KBM-7 (cell line): ENCODE data around the gene CNOT4.
A peak's percentile ranks its signal among the peaks of the same experiment; 100 is the strongest.

Experiments
- DNase-seq: peaks from one replicate; pipeline ENCODE4 v3.0.0-alpha.2; 2015
- in situ Hi-C: fragments of 300-500 bp; cut with MboI; formaldehyde crosslinking; loops from 2 replicates; pipeline ENCODE4 v1.14.3; 2020; ENCODE audit warnings: low sequenced_read_pairs, low pct_unique_long_range_greater_than_20kb, mixed read lengths

Gene CNOT4, protein sequence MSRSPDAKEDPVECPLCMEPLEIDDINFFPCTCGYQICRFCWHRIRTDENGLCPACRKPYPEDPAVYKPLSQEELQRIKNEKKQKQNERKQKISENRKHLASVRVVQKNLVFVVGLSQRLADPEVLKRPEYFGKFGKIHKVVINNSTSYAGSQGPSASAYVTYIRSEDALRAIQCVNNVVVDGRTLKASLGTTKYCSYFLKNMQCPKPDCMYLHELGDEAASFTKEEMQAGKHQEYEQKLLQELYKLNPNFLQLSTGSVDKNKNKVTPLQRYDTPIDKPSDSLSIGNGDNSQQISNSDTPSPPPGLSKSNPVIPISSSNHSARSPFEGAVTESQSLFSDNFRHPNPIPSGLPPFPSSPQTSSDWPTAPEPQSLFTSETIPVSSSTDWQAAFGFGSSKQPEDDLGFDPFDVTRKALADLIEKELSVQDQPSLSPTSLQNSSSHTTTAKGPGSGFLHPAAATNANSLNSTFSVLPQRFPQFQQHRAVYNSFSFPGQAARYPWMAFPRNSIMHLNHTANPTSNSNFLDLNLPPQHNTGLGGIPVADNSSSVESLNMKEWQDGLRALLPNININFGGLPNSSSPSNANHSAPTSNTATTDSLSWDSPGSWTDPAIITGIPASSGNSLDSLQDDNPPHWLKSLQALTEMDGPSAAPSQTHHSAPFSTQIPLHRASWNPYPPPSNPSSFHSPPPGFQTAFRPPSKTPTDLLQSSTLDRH

GRCh38 chr7:135509839-135510591 lies at the start of gene CNOT4:
Gene CNOT4, minus strand, starts transcription at chr7:135510102. Its CDS starts 71,771 bp downstream, at chr7:135438331.
- peak; percentile 94 for DNase-seq
- in situ Hi-C loops = no loop called here

DNA sequence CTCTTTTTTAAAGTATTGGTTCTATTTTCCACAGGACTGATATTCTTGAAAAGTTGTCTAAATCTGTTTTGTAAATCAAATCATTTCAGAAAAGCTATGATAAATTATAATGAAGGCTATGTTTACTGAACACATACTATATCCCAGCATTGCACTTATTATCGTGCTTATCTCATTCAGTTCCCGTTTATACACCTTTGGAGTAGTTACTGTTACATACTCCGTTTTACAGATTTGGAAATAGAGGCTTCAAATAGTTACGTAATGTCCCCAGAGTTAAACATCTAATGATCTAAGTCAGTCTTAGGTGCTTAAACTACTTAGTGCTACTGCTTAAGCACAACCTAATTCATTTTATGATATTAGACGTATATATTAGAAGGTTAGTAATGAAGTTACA lies 49.0 kb upstream of the CNOT4 start:
- in situ Hi-C loops = no loop called here
- no peak for DNase-seq

GRCh38 chr7:135558337-135558767 lies 48.5 kb upstream of the CNOT4 start:
- DNase-seq = peak; percentile 85
- in situ Hi-C loops = no loop called here

GRCh38 chr7:135557455-135558336 lies 47.8 kb upstream of the CNOT4 start, which contains the start of gene NUP205:
Gene NUP205, plus strand, starts transcription at chr7:135557917. Its CDS starts 28 bp downstream, at chr7:135557945.
- in situ Hi-C loops = no loop called here
- peak; percentile 94 for DNase-seq

DNA sequence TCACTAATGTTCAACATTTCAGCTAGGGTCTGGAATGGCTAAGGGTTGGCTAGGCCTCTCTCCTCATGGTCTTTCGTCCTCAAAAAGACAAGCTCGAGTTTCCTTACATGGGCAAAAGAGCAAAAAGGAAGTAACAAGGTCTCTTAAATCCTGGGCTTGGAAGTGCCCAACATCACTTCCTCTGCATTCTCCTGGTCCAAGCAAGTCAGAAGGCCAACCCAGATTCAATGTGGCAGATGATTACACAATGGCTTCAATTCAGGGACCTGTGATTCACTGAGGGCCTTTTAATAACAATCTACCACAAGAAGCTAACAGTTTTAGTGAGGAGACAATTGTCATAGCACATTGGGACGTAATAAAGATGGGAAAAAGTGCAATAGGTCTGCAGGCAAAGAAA lies 43.4 kb upstream of the CNOT4 start:
- in situ Hi-C loops = no loop called here
- peak; percentile 23 for DNase-seq

DNA sequence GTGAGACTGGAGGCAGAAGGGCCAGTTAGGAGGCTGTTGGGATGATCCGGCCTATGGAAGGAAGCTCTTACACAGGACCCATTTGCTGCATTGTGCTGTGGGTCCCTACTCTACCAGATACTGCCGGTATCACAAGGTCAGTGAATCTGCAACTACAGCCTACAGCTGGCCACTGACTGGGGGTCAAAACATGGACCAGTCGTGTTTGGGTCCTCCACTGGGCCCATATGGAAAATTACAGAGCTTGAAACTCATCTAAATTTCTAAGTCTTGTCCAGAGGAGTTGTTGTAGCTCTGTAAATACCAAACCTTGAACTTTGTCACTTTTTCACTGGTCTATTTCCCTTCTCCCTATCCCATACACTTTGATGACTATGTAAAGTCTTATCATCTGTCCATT lies 42.2 kb upstream of the CNOT4 start:
- in situ Hi-C loops = no loop called here

DNA sequence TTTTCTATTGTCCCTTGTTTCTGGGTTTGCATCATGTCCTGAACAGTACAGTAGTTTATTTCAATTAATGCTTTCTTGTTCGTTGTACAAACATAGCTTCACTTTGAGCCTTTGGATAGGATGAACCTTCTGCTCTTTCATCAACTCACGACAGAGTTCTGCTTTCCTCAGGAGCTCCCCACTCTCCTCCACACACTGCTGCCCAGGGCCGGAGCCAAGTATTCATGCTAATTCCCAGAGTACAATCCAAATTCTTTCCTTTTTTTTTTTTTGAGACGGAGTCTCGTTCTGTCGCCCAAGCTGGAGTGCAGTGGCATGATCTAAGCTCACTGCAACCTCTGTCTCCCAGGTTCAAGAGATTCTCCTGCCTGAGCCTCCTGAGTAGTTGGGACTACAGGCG lies 40.3 kb upstream of the CNOT4 start:
- in situ Hi-C loops = no loop called here
- DNase-seq = no peak

More for the DNA sequence above, 42.2 kb upstream of the CNOT4 start:
- no peak for DNase-seq

DNA sequence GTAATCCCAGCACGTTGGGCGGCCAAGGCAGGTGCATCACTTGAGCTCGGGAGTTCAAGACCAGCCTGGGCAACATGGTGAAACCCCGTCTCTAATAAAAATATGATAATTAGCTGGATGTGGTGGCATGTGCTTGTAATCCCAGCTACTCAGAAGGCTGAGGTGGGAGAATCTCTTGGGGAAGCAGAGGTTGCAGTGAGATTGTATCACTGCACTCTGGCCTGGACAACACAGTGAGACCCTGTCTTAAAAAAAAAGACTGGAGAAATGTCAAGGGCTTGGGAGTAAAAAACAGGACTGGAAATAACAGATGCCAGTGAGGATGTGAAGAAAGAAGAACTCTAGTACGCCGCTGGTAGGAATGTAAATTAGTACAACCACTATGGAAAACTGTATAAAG lies 31.1 kb upstream of the CNOT4 start:
- no peak for DNase-seq
- in situ Hi-C loops = no loop called here

DNA sequence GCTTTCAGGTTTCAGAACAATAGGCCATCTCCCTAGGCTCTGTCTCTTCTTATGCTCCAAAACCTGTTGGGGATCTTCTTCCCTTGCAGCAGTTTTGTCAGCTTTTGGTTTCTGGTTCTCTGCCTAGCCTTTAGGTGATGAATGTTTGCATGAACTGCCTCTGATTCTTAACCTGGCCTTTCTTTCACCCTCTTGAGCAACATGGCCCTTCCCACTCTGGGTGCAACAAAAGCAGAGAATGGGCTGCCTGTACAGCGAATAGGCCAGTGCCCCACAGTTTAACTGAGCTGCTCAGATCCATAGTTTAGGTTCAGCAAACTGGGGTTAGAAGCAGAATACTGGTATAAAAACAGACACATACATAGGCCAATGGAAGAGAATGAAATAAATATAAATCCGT lies 29.7 kb upstream of the CNOT4 start:
- in situ Hi-C loops = no loop called here
- DNase-seq = no peak

GRCh38 chr7:135538376-135538775 lies 28.5 kb upstream of the CNOT4 start:
- DNase-seq = no peak
- in situ Hi-C loops = no loop called here

DNA sequence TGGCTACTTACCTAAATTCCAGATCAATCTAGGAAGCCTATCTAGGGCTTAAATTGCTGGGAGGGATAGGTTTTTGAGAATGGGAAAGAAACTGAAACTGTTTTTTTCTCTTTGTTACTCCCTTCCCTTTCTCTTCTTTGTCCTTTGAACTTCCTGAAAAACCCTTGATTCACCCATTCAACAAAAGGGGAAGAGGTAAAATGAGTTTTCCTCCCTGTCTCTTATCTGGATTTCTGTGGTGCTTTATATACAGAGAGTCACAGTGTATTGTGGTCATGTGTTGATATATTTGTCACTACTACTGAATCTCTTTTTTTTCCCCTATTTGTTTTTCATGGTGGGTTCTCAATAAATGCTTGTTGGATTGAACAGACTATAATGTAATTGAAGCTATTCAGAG lies 28.0 kb upstream of the CNOT4 start:
- in situ Hi-C loops = no loop called here
- peak; percentile 68 for DNase-seq

- in situ Hi-C loops = no loop called here
- no peak for DNase-seq
Observed at GRCh38 chr7:135537453-135537852, 27.6 kb upstream of the CNOT4 start.

DNA sequence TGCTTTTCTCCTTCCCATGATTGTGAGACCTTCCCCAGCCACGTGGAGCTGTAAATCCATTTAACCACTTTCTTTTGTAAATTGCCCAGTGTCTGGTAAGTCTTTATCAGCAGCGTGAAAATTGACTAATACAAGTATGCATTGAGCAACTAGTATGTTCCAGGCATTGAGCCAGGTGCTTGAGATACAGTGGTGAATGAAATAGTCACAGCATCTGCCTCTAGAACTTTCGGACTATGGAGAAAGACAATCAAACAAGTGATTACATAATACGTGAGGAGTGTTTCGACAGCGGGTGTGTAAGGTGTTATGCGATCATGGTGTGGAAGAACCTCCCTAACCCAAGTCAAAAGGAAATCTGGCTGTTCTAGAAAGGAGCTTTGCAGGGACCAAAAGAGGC lies 26.2 kb upstream of the CNOT4 start:
- no peak for DNase-seq
- in situ Hi-C loops = no loop called here

DNA sequence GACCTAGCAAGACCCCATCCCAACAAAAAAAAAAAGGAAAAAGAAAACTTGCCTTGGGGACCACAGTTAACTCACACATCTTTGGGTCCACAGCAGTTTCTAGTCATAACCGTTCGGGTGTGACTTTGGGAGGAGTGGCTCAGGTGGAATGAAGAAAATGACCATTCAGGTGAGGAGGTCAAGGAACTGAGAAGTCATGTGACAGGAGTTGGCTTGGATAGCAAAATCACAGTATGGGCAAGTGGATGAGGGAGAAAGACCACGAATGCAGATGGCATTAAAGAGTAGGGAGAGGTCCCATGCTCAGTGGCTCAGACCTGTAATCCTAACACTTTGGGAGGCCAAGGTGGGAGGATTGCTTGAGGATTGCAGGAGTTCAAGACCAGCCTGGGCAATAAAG lies 17.1 kb upstream of the CNOT4 start:
- in situ Hi-C loops = no loop called here
- no peak for DNase-seq

DNA sequence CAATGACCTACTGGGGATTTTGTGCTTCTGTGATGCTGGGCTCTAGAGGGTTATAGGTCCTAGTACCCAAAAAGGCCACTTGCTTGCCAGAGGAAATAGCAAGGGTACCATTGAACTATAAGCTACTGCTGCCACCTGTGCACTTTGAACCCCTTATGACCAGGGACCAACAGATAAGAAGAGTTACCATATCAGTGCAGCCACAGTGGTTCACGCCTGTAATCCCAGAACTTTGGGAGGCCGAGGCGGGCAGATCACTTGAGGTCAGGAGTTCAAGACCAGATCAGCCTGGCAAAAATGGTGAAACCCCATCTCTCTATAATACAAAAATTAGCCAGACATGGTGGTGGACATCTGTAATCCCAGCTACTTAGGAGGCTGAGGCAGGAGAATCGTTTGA lies 15.5 kb upstream of the CNOT4 start:
- in situ Hi-C loops = no loop called here
- DNase-seq = no peak

GRCh38 chr7:135523146-135523545 lies 13.2 kb upstream of the CNOT4 start:
- in situ Hi-C loops = no loop called here
- DNase-seq = no peak

DNA sequence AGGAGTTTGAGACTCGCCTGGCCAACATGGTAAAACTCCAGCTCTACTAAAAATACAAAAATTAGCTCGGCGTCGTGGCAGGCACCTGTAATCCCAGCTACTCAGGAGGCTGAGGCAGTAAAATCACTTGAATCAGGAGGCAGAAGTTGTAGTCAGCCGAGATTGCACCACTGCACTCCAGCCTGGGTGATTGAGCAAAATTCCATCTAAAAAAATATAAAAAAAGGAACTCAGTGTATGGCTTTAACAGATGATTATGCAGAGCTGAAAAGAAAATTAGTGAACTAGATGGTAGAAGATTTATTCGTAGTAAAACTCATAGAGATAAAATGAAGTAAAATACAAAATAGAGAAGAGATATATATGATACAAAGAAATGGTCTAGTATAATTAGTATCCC lies 12.6 kb upstream of the CNOT4 start:
- in situ Hi-C loops = no loop called here
- DNase-seq = no peak

DNA sequence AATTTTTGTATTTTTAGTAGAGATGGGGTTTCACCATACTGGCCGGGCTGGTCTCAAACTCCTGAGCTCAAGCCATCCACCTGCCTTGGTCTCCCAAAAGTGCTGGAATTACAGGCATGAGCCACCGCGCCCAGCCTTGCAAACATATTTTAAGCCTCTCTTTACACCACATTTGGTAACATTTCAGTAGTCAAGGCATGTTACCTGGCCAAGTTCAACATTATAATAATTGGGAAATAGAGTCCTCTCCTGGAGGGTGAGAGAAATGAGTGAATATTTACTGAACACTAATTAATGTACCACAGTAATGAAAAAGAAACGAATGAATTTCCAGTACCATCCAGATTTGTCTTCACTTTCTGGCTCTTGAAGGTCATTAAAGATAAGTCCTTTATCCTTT lies 10.0 kb upstream of the CNOT4 start:
- in situ Hi-C loops = no loop called here
- no peak for DNase-seq

DNA sequence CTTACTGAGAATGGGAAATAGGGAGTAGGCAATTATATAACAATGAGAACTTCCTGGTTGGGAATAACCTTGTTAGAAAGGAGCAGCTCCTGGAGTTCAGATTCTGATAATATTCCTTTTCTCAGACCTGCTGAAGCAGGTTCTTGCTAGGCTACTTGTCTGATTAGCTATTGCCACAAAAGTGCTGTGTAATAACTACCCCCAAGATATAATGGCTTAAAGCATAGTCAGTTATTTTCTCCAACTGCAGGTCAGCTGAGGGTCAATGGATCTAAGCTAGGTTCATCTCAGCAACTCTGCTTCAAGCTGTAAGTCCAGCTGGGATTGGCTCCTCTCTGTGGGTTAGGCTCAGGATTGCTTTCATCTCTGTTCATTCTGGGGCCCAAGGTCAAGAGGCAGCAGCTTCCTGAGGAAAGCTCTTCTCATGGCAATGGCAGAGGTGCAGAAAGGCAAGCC lies 9.4 kb upstream of the CNOT4 start:
- in situ Hi-C loops = no loop called here
- no peak for DNase-seq
